Keratinocyte (primary cell): ENCODE results near the gene GADD45B. TPM values are rescaled to one million over a fixed set of nuclear protein-coding genes. Genes with fewer than 3 reads are reported as not detected.

ENCODE experiments used
- DNase-seq: peaks from one replicate; pipeline ENCODE4 v3.0.0-alpha.2; 2011; ENCODE audit warnings: low read depth, missing footprints, low spot score
- FAIRE-seq: peaks from 2 replicates; lab custom pipeline; 2011; peaks lifted over from hg19 to GRCh38; lab: Jason Lieb, UNC
- H2AFZ ChIP-seq: 2 replicates; pipeline ENCODE4 v1.6.0; 2012; ENCODE audit warnings: low read length, control low read depth, inconsistent platforms; ENCODE audit not compliant: control insufficient read depth
- H3K27ac ChIP-seq: 2 replicates; pipeline ENCODE4 v1.5.1; 2011; ENCODE audit warnings: low read length; ENCODE audit not compliant: control insufficient read depth, insufficient read depth
- H3K27me3 ChIP-seq: 3 replicates; pipeline ENCODE4 v1.6.0; 2011; ENCODE audit warnings: low read length; ENCODE audit not compliant: control insufficient read depth, insufficient read depth; ENCODE audit errors: extremely low read depth
- H3K36me3 ChIP-seq, 2 experiments: 2 replicates in 1 of 2; 3 replicates in 1 of 2; pipeline ENCODE4 v1.5.1; 2011; ENCODE audit warnings: low read length in 2 of 2, mild to moderate bottlenecking in 1 of 2; ENCODE audit not compliant: control insufficient read depth in 2 of 2, insufficient read depth in 2 of 2; ENCODE audit errors: extremely low read depth in 1 of 2
- H3K4me1 ChIP-seq: 3 replicates; pipeline ENCODE4 v1.5.1; 2011; ENCODE audit warnings: low read length; ENCODE audit not compliant: control insufficient read depth, insufficient read depth; ENCODE audit errors: extremely low read depth
- H3K4me2 ChIP-seq: 3 replicates; pipeline ENCODE4 v1.6.0; 2011; ENCODE audit warnings: low read depth, low read length; ENCODE audit not compliant: control insufficient read depth, insufficient read depth; ENCODE audit errors: extremely low read depth
- H3K4me3 ChIP-seq, 3 experiments: fragments of 200-600 bp in 1 of 3; sonication (generic) in 1 of 3; 2 replicates in 2 of 3; 3 replicates in 1 of 3; pipeline ENCODE4 v1.5.1; 2011 to 2016; ENCODE audit warnings: low read length in 3 of 3, mild to moderate bottlenecking in 3 of 3, control low read depth in 2 of 3, inconsistent platforms in 1 of 3, low read depth in 1 of 3, mixed read lengths in 1 of 3, mixed run types in 1 of 3, moderate library complexity in 1 of 3; ENCODE audit not compliant: control insufficient read depth in 2 of 3, insufficient read depth in 2 of 3; ENCODE audit errors: extremely low read depth in 1 of 3
- H3K79me2 ChIP-seq: 2 replicates; pipeline ENCODE4 v1.6.0; 2012; ENCODE audit warnings: low read length; ENCODE audit not compliant: control insufficient read depth, insufficient read depth
- H3K9ac ChIP-seq: 3 replicates; pipeline ENCODE4 v1.6.0; 2011; ENCODE audit warnings: low read length; ENCODE audit not compliant: control insufficient read depth, insufficient read depth; ENCODE audit errors: extremely low read depth
- H3K9me1 ChIP-seq: 3 replicates; pipeline ENCODE4 v1.6.0; 2011; ENCODE audit warnings: low read length; ENCODE audit not compliant: control insufficient read depth, insufficient read depth; ENCODE audit errors: extremely low read depth
- H3K9me3 ChIP-seq: 2 replicates; pipeline ENCODE4 v1.5.1; 2012; ENCODE audit warnings: low read depth, low read length; ENCODE audit not compliant: control insufficient read depth
- H4K20me1 ChIP-seq: 3 replicates; pipeline ENCODE4 v1.6.0; 2011; ENCODE audit warnings: low read length; ENCODE audit not compliant: control insufficient read depth, insufficient read depth; ENCODE audit errors: extremely low read depth
- EZH2 ChIP-seq: IDR thresholded peaks from one replicate; pipeline ENCODE4 v1.6.1; 2012; ENCODE audit warnings: inconsistent platforms, mild to moderate bottlenecking, low read length, moderate library complexity
- dilution Hi-C: fragments of 300-500 bp; cut with MboI; formaldehyde crosslinking; loops from one replicate; pipeline ENCODE4 v1.7.0; 2020; ENCODE audit warnings: low sequenced_read_pairs; ENCODE audit not compliant: extremely low pct_ligation_motif_present
- polyA plus RNA-seq, 5 experiments: library from polyadenylated mRNA; depleted of rRNA in 3 of 5; stranded (reverse) in 3 of 5; stranded (forward) in 1 of 5; unstranded in 1 of 5; fragments of >200 nt; gene quantifications; 1 replicate in 1 of 5; 2 replicates in 3 of 5; 3 replicates in 1 of 5; pipeline versions ENCODE4 v1.2.1 to v1.2.3, GENCODE V29; 2011 to 2012; ENCODE audit warnings: missing spikeins in 2 of 5, low read depth in 1 of 5, low replicate concordance in 1 of 5
- TF ChIP-seq, protein P1 (sequence below), 3 experiments: IDR thresholded peaks in 1 of 3; conservative IDR thresholded peaks in 1 of 3; optimal IDR thresholded peaks in 1 of 3; 2 replicates in 2 of 3; 3 replicates in 1 of 3; pipeline versions ENCODE3 to v1.5.1; 2011; ENCODE audit warnings: low read length in 3 of 3, mild to moderate bottlenecking in 3 of 3, moderate library complexity in 2 of 3, control low read depth in 1 of 3, inconsistent platforms in 1 of 3; ENCODE audit not compliant: insufficient read depth in 2 of 3; ENCODE audit errors: extremely low read depth in 1 of 3

GADD45B gene
- polyA plus RNA-seq, 1 donor (not counting 4 experiments of a cell fraction or from before 2014, with no cell fraction given), result 20.6 TPM

GRCh38 chr19:2477732-2478191, 1.8 kb downstream of the GADD45B start:
- Histone ChIP-seq H3K79me2 (peaks cover 21% of the 10 kb centered on the region), H2AFZ (no peak overlapping the region), H3K27ac (peak overlapping the region; percentile 21), H3K4me1 (peaks cover 5% of the 10 kb centered on the region), H3K4me3 (peak overlapping the region; percentile 84 to 99 (median 89)), H3K4me2 (peak overlapping the region; percentile 79), H3K9ac (peak overlapping the region; percentile 86), H3K27me3 (no peaks in the 10 kb centered on the region), H3K9me3 (peaks cover 5% of the 10 kb centered on the region), H3K9me1 (no peaks in the 10 kb centered on the region), H3K36me3 (peaks cover 5 to 8% of the 10 kb centered on the region in 2 experiments), H4K20me1 (peaks cover 6% of the 10 kb centered on the region)
- DNase-seq, result no peak
- dilution Hi-C loops, result no loop called here
- peak; percentile 46 for FAIRE-seq
- TF ChIP-seq, protein P1, sequence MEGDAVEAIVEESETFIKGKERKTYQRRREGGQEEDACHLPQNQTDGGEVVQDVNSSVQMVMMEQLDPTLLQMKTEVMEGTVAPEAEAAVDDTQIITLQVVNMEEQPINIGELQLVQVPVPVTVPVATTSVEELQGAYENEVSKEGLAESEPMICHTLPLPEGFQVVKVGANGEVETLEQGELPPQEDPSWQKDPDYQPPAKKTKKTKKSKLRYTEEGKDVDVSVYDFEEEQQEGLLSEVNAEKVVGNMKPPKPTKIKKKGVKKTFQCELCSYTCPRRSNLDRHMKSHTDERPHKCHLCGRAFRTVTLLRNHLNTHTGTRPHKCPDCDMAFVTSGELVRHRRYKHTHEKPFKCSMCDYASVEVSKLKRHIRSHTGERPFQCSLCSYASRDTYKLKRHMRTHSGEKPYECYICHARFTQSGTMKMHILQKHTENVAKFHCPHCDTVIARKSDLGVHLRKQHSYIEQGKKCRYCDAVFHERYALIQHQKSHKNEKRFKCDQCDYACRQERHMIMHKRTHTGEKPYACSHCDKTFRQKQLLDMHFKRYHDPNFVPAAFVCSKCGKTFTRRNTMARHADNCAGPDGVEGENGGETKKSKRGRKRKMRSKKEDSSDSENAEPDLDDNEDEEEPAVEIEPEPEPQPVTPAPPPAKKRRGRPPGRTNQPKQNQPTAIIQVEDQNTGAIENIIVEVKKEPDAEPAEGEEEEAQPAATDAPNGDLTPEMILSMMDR (optimal IDR thresholded peaks at IDR 0.05 in 1 of 3, IDR thresholded peaks at IDR 0.05 in 1 of 3, conservative IDR thresholded peaks at IDR 0.05 in 1 of 3; ENCODE audit: extremely low read depth in 1 of 3, insufficient read depth in 2 of 3, low read length in 3 of 3), result no peak
- TF ChIP-seq EZH2, result no peak

DNA sequence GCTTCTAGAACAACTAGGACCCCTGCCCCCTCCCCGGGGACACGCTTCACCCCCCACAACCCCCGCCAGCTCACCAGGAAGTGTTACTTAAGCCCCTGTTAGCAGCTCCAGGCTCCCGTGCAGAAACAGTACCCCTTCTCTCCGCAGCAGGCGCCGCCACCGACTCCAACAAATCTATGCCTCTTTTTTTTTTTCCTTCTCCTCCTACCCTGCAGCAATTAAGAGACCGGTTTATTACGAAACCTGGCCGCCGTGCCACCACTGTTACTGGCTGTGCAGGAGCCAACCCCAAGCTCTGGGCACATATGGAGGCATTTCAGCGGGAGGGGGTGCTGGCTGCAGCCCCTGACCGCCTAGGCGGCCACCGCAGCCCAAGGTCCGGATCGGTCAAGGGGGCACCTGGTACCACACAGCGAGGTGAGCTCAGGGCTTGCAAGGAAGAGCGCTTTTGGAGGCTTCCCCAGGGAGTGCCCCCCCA, 2.4 kb downstream of the GADD45B start:
- no peak for TF ChIP-seq EZH2
- TF ChIP-seq, protein P1 (optimal IDR thresholded peaks at IDR 0.05 in 1 of 3, IDR thresholded peaks at IDR 0.05 in 1 of 3, conservative IDR thresholded peaks at IDR 0.05 in 1 of 3; ENCODE audit: extremely low read depth in 1 of 3, insufficient read depth in 2 of 3, low read length in 3 of 3), result peak; percentile 13 to 25 (median 20)
- dilution Hi-C loops, result no loop called here
- Histone ChIP-seq H3K9me1 (no peaks in the 10 kb centered on the region), H3K4me3 (peak overlapping the region; percentile 84 to 99 (median 89)), H3K36me3 (peaks cover 5 to 8% of the 10 kb centered on the region in 2 experiments), H3K79me2 (peaks cover 21% of the 10 kb centered on the region), H3K9me3 (peaks cover 5% of the 10 kb centered on the region), H2AFZ (no peak overlapping the region), H4K20me1 (peaks cover 6% of the 10 kb centered on the region), H3K27me3 (no peaks in the 10 kb centered on the region), H3K4me1 (peaks cover 5% of the 10 kb centered on the region), H3K27ac (peak overlapping the region; percentile 51), H3K9ac (peak overlapping the region; percentile 86), H3K4me2 (peak overlapping the region; percentile 79)
- DNase-seq (no peak), FAIRE-seq (no peak)
